UCSD-AML1 (cell line): Measurements from ENCODE around the gene CHD6.
A peak's percentile ranks its signal among the peaks of the same experiment; 100 is the strongest.

Experiments
- DNase-seq: peaks from one replicate; lab custom pipeline; 2025; ENCODE audit not compliant: unreplicated experiment; lab: John Stamatoyannopoulos, UW

The CHD6 gene

GRCh38 chr20:41508335-41508734 is 109.8 kb downstream of the CHD6 start:
- DNase-seq, result no peak

- no peak for DNase-seq
Observed at GRCh38 chr20:41507851-41508250, 110.3 kb downstream of the CHD6 start.

GRCh38 chr20:41507436-41507835 is 110.7 kb downstream of the CHD6 start:
- no peak for DNase-seq

GRCh38 chr20:41506192-41506915 is 111.8 kb downstream of the CHD6 start:
- DNase-seq, result no peak

- DNase-seq, result no peak
Observed at GRCh38 chr20:41505184-41505583, 113.0 kb downstream of the CHD6 start.

- DNase-seq, result no peak
Observed at GRCh38 chr20:41501376-41501775, 116.8 kb downstream of the CHD6 start.

GRCh38 chr20:41499961-41500725 is 118.0 kb downstream of the CHD6 start:
- no peak for DNase-seq

GRCh38 chr20:41499064-41499463 is 119.1 kb downstream of the CHD6 start:
- DNase-seq, result no peak

- DNase-seq, result no peak
Observed at GRCh38 chr20:41497186-41497895, 120.8 kb downstream of the CHD6 start.

GRCh38 chr20:41494451-41494850 is 123.7 kb downstream of the CHD6 start:
- no peak for DNase-seq

- no peak for DNase-seq
Observed at GRCh38 chr20:41483553-41483930, 134.6 kb downstream of the CHD6 start.

GRCh38 chr20:41482647-41483552 is 135.3 kb downstream of the CHD6 start:
- DNase-seq, result no peak

- DNase-seq, result peak; percentile 12
Observed at GRCh38 chr20:41480054-41480770, 138.0 kb downstream of the CHD6 start.

GRCh38 chr20:41479113-41479512 is 139.1 kb downstream of the CHD6 start:
- DNase-seq, result no peak

- no peak for DNase-seq
Observed at GRCh38 chr20:41478026-41478425, 140.2 kb downstream of the CHD6 start.

GRCh38 chr20:41476446-41476845 is 141.7 kb downstream of the CHD6 start:
- DNase-seq, result no peak

- no peak for DNase-seq
Observed at GRCh38 chr20:41476013-41476441, 142.2 kb downstream of the CHD6 start.

GRCh38 chr20:41475503-41475902 is 142.7 kb downstream of the CHD6 start:
- no peak for DNase-seq

GRCh38 chr20:41470362-41471095 is 147.6 kb downstream of the CHD6 start:
- no peak for DNase-seq

- no peak for DNase-seq
Observed at GRCh38 chr20:41469868-41470267, 148.3 kb downstream of the CHD6 start.
